ENCODE data around the gene UQCRQ.
A peak's percentile ranks its signal among the peaks of the same experiment; 100 is the strongest.

UQCRQ gene

DNA sequence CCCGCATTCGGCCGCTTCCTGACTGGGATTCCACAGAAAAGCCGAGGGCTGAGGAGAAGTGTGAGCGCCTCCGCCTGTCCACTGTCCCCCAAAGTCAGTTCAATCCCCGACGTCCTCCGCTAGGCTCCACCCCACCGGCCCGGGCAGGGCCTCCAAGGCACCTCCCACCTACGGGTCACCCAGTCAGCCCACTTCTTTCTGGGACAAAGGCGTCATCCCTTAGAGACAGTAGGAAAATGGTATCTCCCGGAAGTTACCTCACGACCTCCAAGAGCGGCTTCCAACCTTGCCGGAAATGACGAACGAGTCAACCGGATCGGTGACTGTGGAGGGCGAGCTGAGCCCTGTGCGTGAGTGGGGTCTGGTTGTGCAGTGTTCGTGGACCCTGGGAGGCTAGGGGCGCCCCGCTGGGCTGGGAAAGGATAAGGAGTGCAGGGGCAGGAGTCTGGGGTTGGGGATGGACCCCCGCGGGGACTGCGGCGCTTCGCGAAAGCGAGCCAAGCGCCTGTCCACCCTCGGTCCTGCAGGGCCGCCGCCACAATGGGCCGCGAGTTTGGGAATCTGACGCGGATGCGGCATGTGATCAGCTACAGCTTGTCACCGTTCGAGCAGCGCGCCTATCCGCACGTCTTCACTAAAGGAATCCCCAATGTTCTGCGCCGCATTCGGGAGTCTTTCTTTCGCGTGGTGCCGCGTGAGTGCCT, at the start of gene UQCRQ, which contains the start of gene GDF9:
Gene UQCRQ, plus strand, starts transcription at position 301 of the 704 bp plus-strand sequence. Its CDS starts 240 bp downstream, at position 541.
Gene GDF9, minus strand, starts transcription at position 128 of the 704 bp plus-strand sequence. CDS start 1,936 bp downstream, outside the sequence.
- DNase-seq (ENCODE audit: low read depth): peak; percentile 93

DNA sequence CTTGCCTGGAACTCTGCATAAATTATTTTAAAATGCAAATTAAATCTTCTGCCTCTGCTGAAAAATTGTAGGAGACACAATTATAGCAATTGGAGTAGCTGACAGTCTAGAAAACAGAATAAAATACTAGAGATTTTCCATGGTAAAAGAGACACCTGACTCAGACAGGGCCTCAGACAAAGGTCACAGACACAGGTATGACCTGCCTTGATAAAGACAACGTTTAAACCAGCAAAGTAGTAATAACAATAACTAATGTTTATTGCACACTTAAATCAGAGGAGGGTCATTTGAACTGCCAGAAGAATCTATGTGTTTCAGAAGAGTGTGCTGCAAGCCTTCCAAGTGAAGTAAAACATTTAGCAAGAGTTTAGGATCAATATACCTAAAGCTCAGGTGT, 49.4 kb upstream of the UQCRQ start:
- DNase-seq (ENCODE audit: low read depth): no peak

DNA sequence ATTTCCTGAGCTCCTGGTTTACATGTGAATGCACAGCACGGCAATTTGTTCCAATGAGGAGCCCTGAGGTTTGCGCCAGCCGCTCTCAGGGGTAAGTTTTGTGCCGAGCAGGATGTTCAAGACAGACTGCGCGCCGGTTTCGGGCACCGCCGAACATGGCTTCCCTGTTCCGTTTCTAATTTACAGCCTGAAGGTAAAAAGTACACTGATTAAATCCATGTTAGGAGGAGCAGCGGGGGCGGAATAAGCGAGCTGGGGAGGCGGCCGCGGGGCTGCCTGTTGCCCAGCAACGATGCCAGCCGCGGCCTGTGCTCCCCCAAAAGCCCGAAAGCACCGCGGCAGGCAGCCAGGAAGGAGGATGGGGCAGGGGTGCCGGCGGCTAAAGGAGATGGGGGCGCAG, 47.0 kb upstream of the UQCRQ start:
- DNase-seq (ENCODE audit: low read depth): no peak

DNA sequence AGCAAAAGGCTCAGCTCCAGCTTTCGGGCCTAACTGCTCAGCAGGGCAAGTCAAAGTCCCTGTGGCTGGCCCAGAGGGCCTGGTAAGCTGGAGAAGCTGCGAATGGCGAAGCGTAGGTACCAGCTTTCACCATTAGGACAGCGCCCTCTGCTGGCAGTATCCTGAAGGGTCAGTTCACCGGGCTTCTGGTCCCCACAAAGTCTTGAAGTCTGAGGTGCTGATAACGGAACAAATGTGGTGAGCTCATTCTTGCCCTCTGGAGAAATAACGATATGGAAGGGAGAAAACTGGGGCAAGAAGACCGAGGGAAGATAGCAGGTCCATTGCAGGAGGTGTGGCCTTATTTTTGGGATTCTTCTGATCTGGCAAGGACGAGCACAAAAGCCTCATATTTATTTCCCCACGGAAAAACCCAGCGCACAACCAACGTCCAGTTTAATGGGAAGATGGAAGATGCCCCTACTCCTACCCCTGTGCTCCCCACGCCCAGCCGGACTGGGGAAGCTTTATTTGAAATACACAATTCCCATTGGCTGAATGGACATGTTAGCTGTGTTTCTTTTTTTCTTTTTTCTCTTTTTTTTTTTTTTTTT, 46.2 kb upstream of the UQCRQ start:
- DNase-seq (ENCODE audit: low read depth): peak; percentile 35

DNA sequence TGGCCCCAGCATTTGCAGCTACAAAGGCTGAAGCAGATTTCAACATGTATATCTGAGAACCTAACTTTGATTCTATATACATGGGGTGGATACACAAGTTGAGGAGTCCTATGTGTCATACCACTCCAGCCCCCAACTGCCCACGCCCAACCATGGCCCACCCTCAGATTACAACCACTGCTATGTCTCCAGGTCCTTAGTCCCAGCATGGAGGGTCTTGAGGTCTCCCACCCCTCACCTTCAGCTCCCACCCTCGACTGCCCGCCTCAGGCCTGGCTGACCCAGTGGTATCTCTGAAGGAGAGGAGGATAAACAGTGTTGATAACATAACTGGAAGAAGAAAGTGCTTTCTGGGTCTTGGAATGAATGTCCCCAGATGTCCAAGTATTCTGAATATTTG, 45.1 kb upstream of the UQCRQ start:
- no peak for DNase-seq (ENCODE audit: low read depth)

DNA sequence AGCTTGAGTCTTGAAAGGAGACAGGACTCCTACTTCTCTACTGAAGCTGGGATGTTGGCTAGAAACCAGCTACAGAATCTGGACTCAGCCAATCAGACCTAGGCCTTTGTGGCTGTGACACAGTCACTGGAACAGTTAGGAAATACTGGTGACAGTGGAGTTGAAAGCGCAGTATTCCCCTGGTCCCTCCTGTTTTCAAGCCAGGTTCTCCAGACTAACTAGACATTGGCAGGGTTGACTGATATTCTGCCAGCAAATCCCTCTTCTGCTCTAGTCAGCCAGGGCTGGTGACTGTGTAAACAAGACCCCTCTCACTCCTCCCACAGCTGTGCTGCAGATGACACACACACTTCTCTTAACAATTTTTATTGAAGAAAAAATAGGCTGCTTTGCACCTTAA, 44.7 kb upstream of the UQCRQ start:
- DNase-seq (ENCODE audit: low read depth): no peak

DNA sequence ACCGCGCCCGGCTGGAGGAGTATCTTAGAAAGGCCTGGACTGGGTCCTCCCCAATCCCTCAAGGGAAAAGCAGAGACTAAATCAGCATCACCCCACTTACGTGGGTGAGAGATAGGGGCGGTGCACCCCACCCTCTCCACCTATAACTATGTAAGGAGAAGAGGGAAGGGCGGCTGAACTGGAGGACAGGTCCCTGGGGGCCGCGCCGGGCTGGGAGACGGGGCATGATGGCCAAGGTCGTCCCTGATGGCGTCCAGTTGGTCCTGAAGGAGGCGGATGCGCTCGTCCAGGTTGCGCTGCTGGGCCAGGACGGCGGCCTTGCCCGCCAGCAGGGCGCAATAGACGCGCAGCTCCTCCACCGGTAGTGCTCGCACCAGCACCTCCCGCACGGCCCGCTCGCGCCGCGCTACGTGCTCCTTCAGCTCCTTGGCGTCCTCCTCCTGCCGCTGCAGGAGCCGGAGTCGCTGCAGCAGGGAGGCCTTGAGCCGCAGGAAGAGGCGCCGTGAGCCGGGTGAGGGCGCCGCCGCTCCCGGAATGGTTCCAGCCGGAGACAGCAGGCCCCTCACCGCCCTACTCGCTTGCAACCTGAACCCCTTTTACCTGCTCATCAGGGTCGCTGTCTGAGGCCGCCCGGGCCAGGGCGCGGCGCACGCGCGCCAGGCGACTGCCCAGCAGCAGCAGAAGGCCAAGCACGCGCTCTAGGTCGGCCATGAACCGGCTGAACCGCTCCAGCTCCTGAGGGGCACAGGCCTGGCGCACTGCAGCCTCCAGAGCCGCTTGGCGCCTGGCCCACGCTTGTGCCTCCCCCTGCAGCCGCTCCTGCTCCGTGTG, 43.6 kb upstream of the UQCRQ start:
- DNase-seq (ENCODE audit: low read depth): no peak

DNA sequence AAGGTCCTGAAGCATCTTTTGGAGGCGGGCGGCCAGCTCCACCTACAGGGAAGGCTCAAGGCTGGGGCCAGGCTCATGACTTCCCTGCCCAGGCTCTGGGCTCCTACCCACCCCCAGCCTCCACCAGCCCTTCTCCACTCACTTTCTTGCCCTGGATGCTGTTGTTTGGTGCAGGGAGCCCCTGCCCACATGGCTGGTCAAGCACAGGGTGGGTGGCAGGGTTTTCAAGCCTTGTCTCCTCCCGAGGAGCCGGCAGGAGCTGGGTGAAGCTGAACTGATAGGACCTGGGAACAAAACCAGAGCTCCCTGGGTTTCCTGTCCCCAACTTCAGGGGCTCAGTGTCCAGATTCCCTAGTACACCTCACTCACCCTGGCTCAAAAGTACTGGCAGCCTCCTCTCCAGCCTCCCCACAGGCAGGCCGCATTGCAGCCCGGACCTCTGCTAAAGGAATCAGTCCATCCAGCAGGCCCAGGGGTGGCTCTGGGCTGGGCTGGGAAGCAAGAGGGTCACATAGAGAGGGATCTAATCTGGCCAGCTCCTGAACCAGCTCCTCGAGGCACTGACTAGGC, 42.9 kb upstream of the UQCRQ start:
- no peak for DNase-seq (ENCODE audit: low read depth)

DNA sequence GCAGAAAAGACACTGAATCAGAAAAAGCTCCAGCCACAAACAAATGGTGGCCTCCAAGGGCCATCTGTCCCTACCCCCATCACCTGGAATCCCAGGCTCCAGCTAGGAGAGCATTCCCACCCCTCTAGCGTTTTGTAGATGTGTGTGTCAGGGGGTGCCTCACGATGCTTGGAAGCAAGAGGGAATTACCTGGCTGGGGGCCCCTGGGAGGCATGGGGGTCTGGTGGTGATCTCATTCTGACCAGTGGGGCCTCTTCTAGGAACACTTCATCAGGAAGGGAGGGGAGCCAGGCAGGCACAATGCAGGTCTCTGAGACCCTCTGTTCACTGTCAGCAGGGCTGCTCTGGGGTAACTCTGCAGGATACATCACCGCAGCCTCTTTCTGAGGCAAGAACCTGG, 42.0 kb upstream of the UQCRQ start:
- DNase-seq (ENCODE audit: low read depth): no peak

DNA sequence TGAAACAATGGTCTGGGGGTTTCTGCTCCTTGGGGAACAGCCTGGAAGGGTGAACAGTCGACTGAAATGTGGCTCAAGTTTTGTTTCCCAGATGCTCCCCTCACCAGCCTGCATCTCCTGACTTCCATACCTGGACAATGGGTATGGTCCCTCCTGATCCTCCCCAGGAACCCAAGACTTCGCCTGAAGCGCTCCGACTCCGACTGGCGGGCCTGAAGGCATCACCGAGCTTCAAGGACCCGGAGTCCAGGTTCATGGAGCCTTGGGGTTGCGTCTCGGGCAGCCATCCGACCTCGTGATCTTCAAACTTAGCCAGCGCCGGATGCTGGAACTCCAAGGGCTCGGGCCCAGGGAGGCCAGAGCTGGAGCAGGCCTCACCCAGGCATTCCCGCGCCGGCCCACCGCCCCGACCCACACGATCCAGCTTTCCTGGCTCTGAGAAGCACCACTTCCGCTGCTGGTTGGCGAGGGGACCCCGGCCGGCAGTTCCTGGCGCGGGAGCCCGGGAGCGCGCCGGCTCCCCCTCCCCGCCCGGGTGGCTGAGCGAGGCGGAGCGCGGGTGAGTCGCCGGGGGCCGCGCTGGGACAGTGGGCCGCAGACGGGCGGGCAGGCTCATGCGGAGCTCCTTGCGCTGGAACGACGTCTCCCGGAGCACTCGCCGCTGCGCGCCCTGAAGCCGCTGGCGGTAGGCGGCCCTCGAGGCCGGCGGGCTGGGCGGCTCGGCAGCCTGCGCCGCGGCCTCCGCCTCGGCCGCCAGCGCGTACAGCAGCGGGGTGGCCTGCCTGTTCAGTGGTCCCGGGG, 41.2 kb upstream of the UQCRQ start:
- no peak for DNase-seq (ENCODE audit: low read depth)

DNA sequence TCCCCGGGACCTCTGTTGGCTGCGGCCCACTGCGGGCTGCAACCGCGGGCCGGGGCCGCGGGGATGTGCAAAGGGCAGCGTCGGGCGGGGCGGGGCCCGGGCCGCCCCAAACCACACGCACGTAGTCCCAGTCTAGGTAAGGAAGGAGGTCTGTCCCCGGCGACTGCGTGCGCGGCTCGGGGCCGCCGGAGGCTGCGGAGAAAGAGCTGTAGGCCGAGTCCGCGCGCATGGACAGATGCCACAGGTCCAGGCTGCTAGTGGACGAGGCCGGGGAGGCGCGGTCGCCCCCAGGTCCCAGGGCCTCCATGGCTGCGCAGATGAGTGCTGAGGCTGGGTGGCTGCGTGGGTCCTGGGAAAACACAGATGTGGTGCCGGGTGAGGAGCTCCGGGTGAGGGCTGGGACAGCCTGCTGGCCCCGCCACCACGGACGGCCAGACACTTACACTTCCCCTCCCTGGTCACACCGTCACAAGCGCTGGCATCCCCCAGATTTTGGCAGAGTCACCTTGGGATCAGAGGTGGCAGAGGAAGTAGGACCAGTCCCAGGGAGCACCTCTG, 40.5 kb upstream of the UQCRQ start:
- no peak for DNase-seq (ENCODE audit: low read depth)

DNA sequence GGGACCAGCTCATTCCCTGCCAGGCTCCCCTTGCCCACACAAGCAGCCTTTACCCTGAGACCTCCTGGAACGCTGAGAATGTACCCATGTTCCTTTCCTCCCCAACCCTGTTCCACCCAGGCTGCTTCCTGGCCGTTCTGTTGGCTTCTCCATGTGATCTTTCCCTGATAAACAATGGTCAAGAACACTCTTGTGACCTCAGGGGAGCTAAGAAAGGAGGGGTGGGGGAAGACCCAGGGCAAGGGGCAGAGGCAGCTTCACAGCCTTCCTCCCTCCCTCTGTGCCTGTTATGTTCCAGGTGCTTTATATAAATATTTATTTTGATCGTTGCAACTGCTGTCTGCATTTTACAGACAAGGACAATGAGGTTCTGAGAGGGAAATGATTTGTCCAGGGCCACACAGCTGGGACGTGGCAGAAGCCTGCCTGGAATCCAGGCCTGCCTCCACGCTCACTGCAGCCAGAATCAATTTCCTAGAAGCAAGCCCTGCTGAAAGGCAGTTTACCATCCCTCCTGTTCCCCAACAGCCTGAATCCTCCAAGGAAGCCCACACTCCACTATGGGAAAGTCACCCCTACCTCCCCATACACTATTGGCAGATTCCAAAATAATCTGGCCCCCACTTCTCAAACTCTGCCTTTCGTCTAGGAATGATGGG, 39.9 kb upstream of the UQCRQ start:
- no peak for DNase-seq (ENCODE audit: low read depth)

DNA sequence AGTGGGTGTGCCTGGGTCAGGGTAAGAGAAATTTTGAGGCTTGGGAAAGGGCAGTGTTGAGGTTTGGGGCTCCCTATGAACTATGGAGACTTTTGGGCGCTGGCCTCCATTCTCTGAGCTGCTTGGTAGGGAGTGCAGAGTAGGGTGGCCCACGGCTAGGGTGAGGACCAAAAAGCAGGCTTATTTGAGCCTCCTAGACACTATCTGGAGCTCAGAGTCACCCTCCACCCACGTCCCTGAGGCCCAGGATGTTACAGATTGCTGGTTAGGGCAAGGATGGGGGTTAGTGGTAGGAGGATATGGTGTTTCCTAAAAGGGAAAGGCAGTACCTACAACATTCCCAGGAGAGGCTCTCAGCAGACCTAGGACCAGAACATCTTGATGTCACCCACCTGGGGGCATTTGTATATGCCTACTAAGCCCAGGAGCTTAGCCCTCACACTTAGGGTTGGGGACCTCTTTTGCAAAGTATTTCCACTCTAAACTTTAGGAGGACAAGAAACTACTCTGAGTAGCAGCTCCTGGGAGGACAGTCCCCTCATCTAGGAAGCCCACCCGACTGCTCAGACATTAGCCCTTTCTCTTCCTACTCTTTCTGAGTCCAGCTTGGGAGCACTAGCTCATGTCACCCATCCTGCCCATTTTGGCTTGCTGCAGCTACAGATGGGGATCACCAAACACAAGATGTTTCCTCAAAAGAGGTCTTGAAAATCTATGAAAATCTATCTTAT, 38.3 kb upstream of the UQCRQ start:
- DNase-seq (ENCODE audit: low read depth): no peak

DNA sequence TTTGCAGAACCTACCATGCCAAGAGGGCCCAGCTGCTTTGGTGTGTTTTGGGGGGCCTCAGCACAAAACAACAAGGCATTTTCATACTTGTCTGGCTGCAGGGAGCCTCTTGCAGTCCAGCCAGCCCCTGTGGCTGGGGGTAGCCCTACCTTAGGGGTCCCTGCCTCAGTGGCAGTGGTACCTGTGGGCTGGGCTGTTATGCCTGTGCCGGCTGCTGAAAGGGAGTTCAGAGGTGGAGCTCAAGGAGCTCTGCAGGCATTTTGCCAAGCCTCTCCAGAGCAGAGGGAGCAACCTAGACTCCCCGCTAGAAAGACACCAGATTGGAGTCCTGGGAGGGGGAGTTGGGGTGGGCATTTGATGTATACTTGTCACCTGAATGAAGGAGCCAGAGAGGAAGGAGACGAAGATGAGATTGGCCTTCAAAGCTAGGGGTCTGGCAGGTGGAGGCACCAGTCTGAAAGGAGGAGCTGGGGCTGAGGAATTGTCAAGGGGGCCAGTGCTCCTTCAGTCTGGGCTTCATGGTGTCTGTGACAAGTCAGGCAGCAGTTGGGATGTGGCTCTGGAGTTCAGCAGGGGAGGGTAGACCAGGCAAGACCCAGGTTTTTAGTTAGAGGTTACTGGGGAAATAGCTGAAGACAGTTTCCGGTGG, 37.5 kb upstream of the UQCRQ start:
- DNase-seq (ENCODE audit: low read depth): no peak

DNA sequence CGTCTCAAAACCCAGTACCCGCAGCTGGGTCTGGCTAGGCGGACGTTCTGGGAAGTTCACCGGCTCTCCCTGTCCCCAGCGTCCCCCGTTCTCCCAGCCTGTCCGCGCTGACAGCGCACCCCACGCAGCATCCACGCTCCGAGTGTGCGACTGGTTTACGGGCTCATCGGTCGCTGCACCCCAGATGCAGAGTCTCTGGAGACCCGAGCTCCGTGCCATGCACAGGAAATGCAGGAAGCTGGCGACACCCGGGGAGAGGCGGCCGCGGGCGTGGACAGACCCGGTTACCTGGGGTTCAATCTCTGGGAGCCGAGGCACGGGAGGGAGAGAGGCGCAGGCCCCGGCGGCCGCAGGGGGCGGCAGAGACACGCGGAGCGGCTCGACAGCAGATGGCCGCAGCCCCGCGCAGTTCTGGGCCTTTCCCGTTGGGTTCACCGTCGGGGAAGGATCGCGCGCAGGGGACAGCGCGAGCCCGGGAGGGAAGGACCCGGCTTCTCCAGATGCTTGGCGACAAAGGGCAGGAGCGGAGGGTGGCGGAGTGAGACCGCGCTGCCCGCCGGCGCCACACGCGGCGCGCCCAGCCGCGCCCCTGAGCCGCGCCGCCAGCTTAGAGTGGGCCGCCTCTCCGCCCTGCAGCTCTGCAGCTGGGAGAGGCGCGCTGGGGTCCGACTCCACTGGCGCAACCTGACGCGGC, 36.6 kb upstream of the UQCRQ start:
- DNase-seq (ENCODE audit: low read depth): no peak

DNA sequence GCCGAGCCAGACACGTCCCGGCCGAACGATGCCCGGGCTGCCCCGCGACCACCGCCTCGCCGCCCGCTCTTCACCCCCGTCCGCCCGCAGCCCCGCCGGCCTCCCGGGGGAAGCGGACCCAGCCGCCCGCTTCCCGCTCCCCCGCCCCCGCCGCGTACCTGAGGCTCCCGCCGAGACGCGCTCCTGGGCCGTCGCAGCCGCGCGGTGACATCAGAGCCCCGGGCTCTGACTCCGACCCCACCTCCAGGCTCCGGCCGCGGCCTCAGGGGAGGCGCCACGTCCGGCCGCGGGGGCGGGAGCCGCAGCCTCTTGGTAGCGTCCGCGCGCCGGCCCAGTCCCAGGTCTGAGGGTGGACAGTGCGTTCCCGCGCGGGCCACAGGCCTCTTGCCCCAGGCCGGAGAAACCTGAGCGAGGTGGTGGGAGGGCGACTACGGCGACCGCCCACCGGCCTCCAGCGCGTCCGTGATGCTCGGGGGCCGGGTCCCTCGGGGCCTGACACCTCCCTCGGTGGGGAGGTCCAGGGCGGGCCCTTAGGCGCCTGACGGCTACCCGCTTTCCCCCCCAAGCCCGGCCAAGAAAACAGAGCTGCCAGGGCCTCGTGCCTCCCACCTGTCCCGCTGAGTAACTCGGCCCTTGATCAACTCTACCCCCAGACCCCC, 35.9 kb upstream of the UQCRQ start, which contains the start of gene SHROOM1:
Gene SHROOM1, minus strand, starts transcription at position 212 of the 659 bp plus-strand sequence. CDS start 4,507 bp downstream, outside the sequence.
- no peak for DNase-seq (ENCODE audit: low read depth)

DNA sequence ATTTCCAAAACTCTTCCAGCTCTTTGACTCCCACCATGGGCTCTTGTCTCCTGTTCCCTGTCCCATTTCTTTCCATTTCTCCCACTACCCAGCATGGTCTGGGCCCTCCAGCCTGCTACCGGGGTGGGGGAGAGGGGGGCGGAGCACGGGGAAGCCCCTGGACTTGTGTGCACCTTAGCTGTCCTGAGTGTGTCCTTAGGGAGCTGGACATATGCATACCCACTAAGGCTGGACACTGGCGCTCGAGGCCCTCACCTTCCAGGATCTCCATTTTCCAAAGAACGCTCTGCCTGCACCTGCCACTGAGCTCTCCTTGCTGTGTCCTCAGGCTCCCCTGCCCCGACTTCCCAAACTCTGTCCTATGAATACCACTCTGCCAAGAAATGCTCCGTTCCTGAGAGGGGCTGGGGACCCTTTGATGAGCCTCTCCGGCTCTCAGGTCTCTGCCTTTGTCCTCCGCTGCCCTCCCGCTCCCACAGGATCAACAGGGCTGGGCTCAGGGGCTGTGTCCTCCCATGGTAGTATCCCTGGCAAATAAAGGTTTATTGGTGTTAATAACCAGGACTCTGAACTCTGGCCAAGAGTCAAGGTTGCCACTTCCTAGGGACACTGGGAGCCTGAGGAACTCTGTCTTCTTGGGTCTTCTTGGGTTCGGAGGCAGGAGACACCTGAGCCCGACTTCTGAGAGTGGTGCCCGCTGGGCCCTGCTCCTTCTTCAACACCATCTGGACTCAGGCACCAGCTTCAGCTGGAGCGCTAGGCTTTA, 35.2 kb upstream of the UQCRQ start:
- no peak for DNase-seq (ENCODE audit: low read depth)

DNA sequence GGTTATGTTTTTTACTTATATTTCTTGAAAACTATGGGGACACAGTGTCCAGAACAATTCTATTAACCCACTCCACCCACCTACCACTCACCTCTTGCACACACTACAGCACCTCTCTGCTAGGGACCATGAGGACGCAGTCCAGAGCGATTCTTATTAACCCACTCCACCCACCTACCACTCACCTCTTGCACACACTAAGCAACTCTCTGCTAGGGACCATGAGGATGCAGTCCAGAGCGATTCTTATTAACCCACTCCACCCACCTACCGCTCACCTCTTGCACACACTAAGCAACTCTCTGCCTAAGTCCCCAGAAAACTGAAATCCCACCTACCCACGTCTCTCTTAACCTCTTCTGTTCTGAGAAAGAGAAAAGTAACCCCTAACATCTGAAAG, 33.8 kb upstream of the UQCRQ start:
- no peak for DNase-seq (ENCODE audit: low read depth)

Measured in HS-27A (cell line).